Breast epithelium (tissue), 3 donors: ENCODE results near the gene FMOD.

Experiments
- POLR2AphosphoS5 ChIP-seq, 3 donors: sonication (generic); formaldehyde crosslinking; IDR thresholded peaks; one replicate each; pipeline ENCODE4 v1.6.1; 2017; ENCODE audit warnings: antibody characterized with exemption in 3 of 3
- TF ChIP-seq, protein P1 (sequence below), 3 donors: fragments of 450-650 bp; IDR thresholded peaks; one replicate each; pipeline ENCODE4 v1.5.1; 2016 to 2017; ENCODE audit warnings: antibody characterized with exemption in 3 of 3, mild to moderate bottlenecking in 3 of 3, moderate library complexity in 3 of 3

DNA sequence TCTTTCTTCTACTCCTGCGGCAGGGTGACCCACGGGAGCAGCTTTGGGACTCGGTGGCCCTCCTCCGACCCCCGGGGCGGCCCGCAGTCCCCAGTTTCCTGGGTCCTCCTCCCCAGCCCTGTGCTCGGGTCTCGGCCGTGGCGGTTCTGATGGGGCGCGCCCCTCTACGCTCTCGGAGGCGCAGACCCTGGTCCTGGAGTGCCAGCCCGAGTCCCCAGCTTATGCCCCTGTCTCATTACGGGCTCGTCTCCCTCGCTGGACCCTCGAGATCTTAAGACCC, 45.2 kb downstream of the FMOD start:
- TF ChIP-seq, protein P1, sequence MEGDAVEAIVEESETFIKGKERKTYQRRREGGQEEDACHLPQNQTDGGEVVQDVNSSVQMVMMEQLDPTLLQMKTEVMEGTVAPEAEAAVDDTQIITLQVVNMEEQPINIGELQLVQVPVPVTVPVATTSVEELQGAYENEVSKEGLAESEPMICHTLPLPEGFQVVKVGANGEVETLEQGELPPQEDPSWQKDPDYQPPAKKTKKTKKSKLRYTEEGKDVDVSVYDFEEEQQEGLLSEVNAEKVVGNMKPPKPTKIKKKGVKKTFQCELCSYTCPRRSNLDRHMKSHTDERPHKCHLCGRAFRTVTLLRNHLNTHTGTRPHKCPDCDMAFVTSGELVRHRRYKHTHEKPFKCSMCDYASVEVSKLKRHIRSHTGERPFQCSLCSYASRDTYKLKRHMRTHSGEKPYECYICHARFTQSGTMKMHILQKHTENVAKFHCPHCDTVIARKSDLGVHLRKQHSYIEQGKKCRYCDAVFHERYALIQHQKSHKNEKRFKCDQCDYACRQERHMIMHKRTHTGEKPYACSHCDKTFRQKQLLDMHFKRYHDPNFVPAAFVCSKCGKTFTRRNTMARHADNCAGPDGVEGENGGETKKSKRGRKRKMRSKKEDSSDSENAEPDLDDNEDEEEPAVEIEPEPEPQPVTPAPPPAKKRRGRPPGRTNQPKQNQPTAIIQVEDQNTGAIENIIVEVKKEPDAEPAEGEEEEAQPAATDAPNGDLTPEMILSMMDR (IDR thresholded peaks at IDR 0.05): no peak
- TF ChIP-seq POLR2AphosphoS5 (IDR thresholded peaks at IDR 0.05): no peak
